ENCODE data around the gene PGD.
"Not testable (repeated sequence)": the region's sequence is repeated elsewhere in the genome, so short reads cannot be mapped to it uniquely, and the experiment has no call there.

Gene PGD

GRCh38 chr1:10398734-10399443 lies at the start of gene PGD:
Gene PGD, plus strand, starts transcription at chr1:10399064. Its CDS starts 54 bp downstream, at chr1:10399118.
- ATAC-seq = peak; percentile 99
- DNase-seq = peak; percentile 98

- ATAC-seq (no peak), DNase-seq (no peak)
Observed at GRCh38 chr1:10353282-10353681, 45.6 kb upstream of the PGD start.

GRCh38 chr1:10353693-10354092 lies 45.2 kb upstream of the PGD start:
- ATAC-seq (no peak), DNase-seq (no peak)

- ATAC-seq (no peak), DNase-seq (no peak)
Observed at GRCh38 chr1:10360045-10360444, 38.8 kb upstream of the PGD start.

- ATAC-seq (no peak), DNase-seq (no peak)
Observed at GRCh38 chr1:10361515-10361914, 37.3 kb upstream of the PGD start.

GRCh38 chr1:10368194-10368593 lies 30.7 kb upstream of the PGD start:
- no peak for DNase-seq
- no peak for ATAC-seq

GRCh38 chr1:10374442-10374860 lies 24.4 kb upstream of the PGD start:
- no peak for ATAC-seq
- no peak for DNase-seq

- ATAC-seq = not testable (repeated sequence)
- peak; percentile 37 for DNase-seq
Observed at GRCh38 chr1:10377365-10378029, 21.4 kb upstream of the PGD start.

- no peak for ATAC-seq
- DNase-seq = no peak
Observed at GRCh38 chr1:10378081-10378841, 20.6 kb upstream of the PGD start.

GRCh38 chr1:10379101-10379620 lies 19.7 kb upstream of the PGD start:
- DNase-seq (no peak), ATAC-seq (no peak)

- DNase-seq (no peak), ATAC-seq (no peak)
Observed at GRCh38 chr1:10379676-10380075, 19.2 kb upstream of the PGD start.

- no peak for ATAC-seq
- no peak for DNase-seq
Observed at GRCh38 chr1:10380594-10381275, 18.1 kb upstream of the PGD start.

- no peak for ATAC-seq
- no peak for DNase-seq
Observed at GRCh38 chr1:10383630-10384029, 15.2 kb upstream of the PGD start.

GRCh38 chr1:10384219-10384618 lies 14.6 kb upstream of the PGD start:
- ATAC-seq = no peak

GRCh38 chr1:10386761-10387676 lies 11.8 kb upstream of the PGD start:
- no peak for ATAC-seq
- no peak for DNase-seq

More at GRCh38 chr1:10384219-10384618, 14.6 kb upstream of the PGD start:
- DNase-seq = no peak

GRCh38 chr1:10387677-10388386 lies 11.0 kb upstream of the PGD start:
- ATAC-seq (no peak), DNase-seq (no peak)

- ATAC-seq (no peak), DNase-seq (no peak)
Observed at GRCh38 chr1:10388387-10388715, 10.5 kb upstream of the PGD start.

- ATAC-seq (no peak), DNase-seq (no peak)
Observed at GRCh38 chr1:10389271-10389973, 9.4 kb upstream of the PGD start.

- no peak for DNase-seq
- ATAC-seq = no peak
Observed at GRCh38 chr1:10396870-10397269, 2.0 kb upstream of the PGD start.

GRCh38 chr1:10398278-10398733 lies 558 bp upstream of the PGD start:
- ATAC-seq = no peak
- no peak for DNase-seq

All from stimulated activated naive CD8-positive, alpha-beta T cell treated with anti-CD3 and anti-CD28 coated beads, Interleukin-15, Interleukin-2, amounts not matched to agents 100 U/mL and 50 U/mL, for 24 hours (primary cell).